WTC11 (cell line): ENCODE data around the gene C3orf22. TPM values are rescaled to one million over a fixed set of nuclear protein-coding genes. Genes with fewer than 3 reads are reported as not detected.

Experiments
- ATAC-seq: fragments of 200-7000 bp; cut with Tn5 transposase; 2 replicates; pipeline ENCODE4 v1.10.0; 2021; ENCODE audit warnings: mild to moderate bottlenecking, moderate library complexity
- CTCF ChIA-PET: fragments of 300-600 bp; sonication (Branson Sonifier 250); formaldehyde crosslinking; loops from one replicate; lab custom pipeline; 2021; ENCODE audit warnings: antibody characterized with exemption; lab: Charles Lee
- POLR2A ChIA-PET: fragments of 350-600 bp; sonication (Branson Sonifier 250); formaldehyde crosslinking; loops from one replicate; lab custom pipeline; 2021; ENCODE audit warnings: antibody characterized with exemption; lab: Charles Lee
- DNase-seq: peaks from one replicate; pipeline ENCODE4 v3.0.0; 2021; ENCODE audit warnings: low spot score
- H3K27ac Mint-ChIP-seq: 2 replicates; pipeline ENCODE4 v1.8.0; 2021; ENCODE audit warnings: mixed read lengths
- H3K27me3 Mint-ChIP-seq: 2 replicates; pipeline ENCODE4 v1.8.0; 2021; ENCODE audit warnings: low read depth, mild to moderate bottlenecking, moderate library complexity, mixed read lengths
- H3K36me3 Mint-ChIP-seq: 2 replicates; pipeline ENCODE4 v1.8.0; 2021; ENCODE audit warnings: mixed read lengths
- H3K4me1 Mint-ChIP-seq: 2 replicates; pipeline ENCODE4 v1.8.0; 2022; ENCODE audit warnings: mixed read lengths
- H3K4me3 Mint-ChIP-seq: 2 replicates; pipeline ENCODE4 v1.8.0; 2021; ENCODE audit warnings: mild to moderate bottlenecking, moderate library complexity, mixed read lengths
- H3K9me3 Mint-ChIP-seq: 2 replicates; pipeline ENCODE4 v1.8.0; 2021; ENCODE audit warnings: mixed read lengths
- CBFB ChIP-seq: sonication (generic); formaldehyde crosslinking; IDR thresholded peaks from 2 replicates; pipeline ENCODE4 v1.8.1; 2022; ENCODE audit warnings: mild to moderate bottlenecking, low read depth, missing genetic modification reagents
- CREB1 ChIP-seq: sonication (generic); formaldehyde crosslinking; IDR thresholded peaks from 2 replicates; pipeline ENCODE4 v1.8.0; 2023; ENCODE audit warnings: mild to moderate bottlenecking, missing genetic modification reagents
- ELF4 ChIP-seq: sonication (generic); formaldehyde crosslinking; IDR thresholded peaks from 2 replicates; pipeline ENCODE4 v1.8.1; 2022; ENCODE audit warnings: low read depth, mild to moderate bottlenecking, moderate library complexity, missing genetic modification reagents
- EMX1 ChIP-seq: fragments of 250-450 bp; sonication (Bioruptor Pico); IDR thresholded peaks from 2 replicates; pipeline ENCODE4 v1.8.0; 2021; ENCODE audit warnings: mild to moderate bottlenecking
- MYBL2 ChIP-seq: sonication (generic); formaldehyde crosslinking; IDR thresholded peaks from 2 replicates; pipeline ENCODE4 v1.8.1; 2023; ENCODE audit warnings: mild to moderate bottlenecking, moderate library complexity, missing genetic modification reagents
- NFYB ChIP-seq: sonication (generic); formaldehyde crosslinking; conservative IDR thresholded peaks from 2 replicates; pipeline ENCODE4 v1.8.0; 2022; ENCODE audit warnings: low read depth, missing genetic modification reagents
- NR2C2 ChIP-seq: sonication (generic); formaldehyde crosslinking; IDR thresholded peaks from 2 replicates; pipeline ENCODE4 v1.8.0; 2022; ENCODE audit warnings: mild to moderate bottlenecking, missing genetic modification reagents
- NR3C1 ChIP-seq: sonication (generic); formaldehyde crosslinking; conservative IDR thresholded peaks from 2 replicates; pipeline ENCODE4 v1.8.1; 2023; ENCODE audit warnings: low read depth, mild to moderate bottlenecking, missing genetic modification reagents
- TCF7 ChIP-seq: sonication (generic); formaldehyde crosslinking; IDR thresholded peaks from 2 replicates; pipeline ENCODE4 v1.8.0; 2022; ENCODE audit warnings: mild to moderate bottlenecking, low read depth, missing genetic modification reagents, moderate library complexity
- ZBTB21 ChIP-seq: sonication (generic); formaldehyde crosslinking; IDR thresholded peaks from 2 replicates; pipeline ENCODE4 v1.8.1; 2023; ENCODE audit warnings: mild to moderate bottlenecking, missing genetic modification reagents, borderline replicate concordance
- ZNF219 ChIP-seq: sonication (generic); formaldehyde crosslinking; IDR thresholded peaks from 2 replicates; pipeline ENCODE4 v1.8.0; 2023; ENCODE audit warnings: missing genetic modification reagents, mild to moderate bottlenecking, borderline replicate concordance
- ZNF317 ChIP-seq: sonication (generic); formaldehyde crosslinking; IDR thresholded peaks from 2 replicates; pipeline ENCODE4 v1.8.1; 2023; ENCODE audit warnings: low read depth, mild to moderate bottlenecking, moderate library complexity, missing genetic modification reagents, borderline replicate concordance
- total RNA-seq: library from RNA; stranded (reverse); gene quantifications from 3 replicates; pipeline ENCODE4 v1.2.3, GENCODE V29; 2021
- TF ChIP-seq, protein P1 (sequence below): fragments of 250-450 bp; sonication (Bioruptor Pico); IDR thresholded peaks from 2 replicates; pipeline ENCODE4 v2.1.2; 2022; ENCODE audit warnings: mild to moderate bottlenecking, moderate library complexity
- TF ChIP-seq, protein P2 (sequence below): sonication (generic); formaldehyde crosslinking; IDR thresholded peaks from 2 replicates; pipeline ENCODE4 v1.8.0; 2022; ENCODE audit warnings: mild to moderate bottlenecking, missing genetic modification reagents
- TF ChIP-seq, protein P3 (sequence below): fragments of 250-450 bp; sonication (Bioruptor Pico); conservative IDR thresholded peaks from 2 replicates; pipeline ENCODE4 v1.9.0; 2021; ENCODE audit warnings: mild to moderate bottlenecking
- TF ChIP-seq, protein P4 (sequence below): fragments of 250-450 bp; sonication (Bioruptor Pico); IDR thresholded peaks from 2 replicates; pipeline ENCODE4 v1.9.0; 2021; ENCODE audit warnings: mild to moderate bottlenecking, borderline replicate concordance
- TF ChIP-seq, protein P5 (sequence below): sonication (generic); formaldehyde crosslinking; IDR thresholded peaks from 2 replicates; pipeline ENCODE4 v1.8.1; 2023; ENCODE audit warnings: mild to moderate bottlenecking, missing genetic modification reagents
- TF ChIP-seq, protein P6 (sequence below): sonication (generic); formaldehyde crosslinking; IDR thresholded peaks from 2 replicates; pipeline ENCODE4 v1.8.0; 2023; ENCODE audit warnings: missing genetic modification reagents, mild to moderate bottlenecking, borderline replicate concordance

Gene C3orf22
- total RNA-seq, 1 experiment from 2014 or later = not detected

DNA sequence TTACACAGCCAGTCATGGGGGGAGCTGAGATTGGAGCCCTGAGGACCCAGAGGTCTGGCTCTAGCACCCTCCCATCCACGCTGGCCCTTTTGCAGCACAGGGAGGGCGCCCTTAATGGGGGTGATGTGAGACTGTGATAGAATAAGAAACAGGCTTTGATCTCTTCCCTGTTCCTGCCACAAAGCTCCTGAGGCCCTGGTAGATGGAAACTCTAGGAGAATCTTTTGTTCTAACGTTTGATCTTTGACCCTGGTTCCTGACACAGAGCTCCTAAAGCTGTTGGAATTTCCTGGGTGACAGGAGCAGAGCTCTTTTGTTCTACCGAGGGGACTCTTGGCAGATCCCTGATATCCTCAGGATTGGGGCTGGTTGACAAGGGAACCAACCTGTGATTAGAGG is 40.0 kb downstream of the C3orf22 start:
- POLR2A ChIA-PET = no interaction called here
- TF ChIP-seq EMX1 (CRISPR knock-in tag) (no peak), NR2C2 (CRISPR knock-in tag) (no peak), CREB1 (CRISPR knock-in tag) (no peak), MYBL2 (CRISPR knock-in tag) (no peak), NFYB (CRISPR knock-in tag) (no peak), ZNF219 (CRISPR knock-in tag) (no peak), CBFB (CRISPR knock-in tag) (no peak), TCF7 (CRISPR knock-in tag) (no peak), ZBTB21 (CRISPR knock-in tag) (no peak), ZNF317 (CRISPR knock-in tag) (no peak), ELF4 (CRISPR knock-in tag) (no peak)
- TF ChIP-seq, protein P1, sequence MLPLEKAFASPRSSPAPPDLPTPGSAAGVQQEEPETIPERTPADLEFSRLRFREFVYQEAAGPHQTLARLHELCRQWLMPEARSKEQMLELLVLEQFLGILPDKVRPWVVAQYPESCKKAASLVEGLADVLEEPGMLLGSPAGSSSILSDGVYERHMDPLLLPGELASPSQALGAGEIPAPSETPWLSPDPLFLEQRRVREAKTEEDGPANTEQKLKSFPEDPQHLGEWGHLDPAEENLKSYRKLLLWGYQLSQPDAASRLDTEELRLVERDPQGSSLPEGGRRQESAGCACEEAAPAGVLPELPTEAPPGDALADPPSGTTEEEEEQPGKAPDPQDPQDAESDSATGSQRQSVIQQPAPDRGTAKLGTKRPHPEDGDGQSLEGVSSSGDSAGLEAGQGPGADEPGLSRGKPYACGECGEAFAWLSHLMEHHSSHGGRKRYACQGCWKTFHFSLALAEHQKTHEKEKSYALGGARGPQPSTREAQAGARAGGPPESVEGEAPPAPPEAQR (CRISPR knock-in tag) = no peak
- TF ChIP-seq, protein P2, sequence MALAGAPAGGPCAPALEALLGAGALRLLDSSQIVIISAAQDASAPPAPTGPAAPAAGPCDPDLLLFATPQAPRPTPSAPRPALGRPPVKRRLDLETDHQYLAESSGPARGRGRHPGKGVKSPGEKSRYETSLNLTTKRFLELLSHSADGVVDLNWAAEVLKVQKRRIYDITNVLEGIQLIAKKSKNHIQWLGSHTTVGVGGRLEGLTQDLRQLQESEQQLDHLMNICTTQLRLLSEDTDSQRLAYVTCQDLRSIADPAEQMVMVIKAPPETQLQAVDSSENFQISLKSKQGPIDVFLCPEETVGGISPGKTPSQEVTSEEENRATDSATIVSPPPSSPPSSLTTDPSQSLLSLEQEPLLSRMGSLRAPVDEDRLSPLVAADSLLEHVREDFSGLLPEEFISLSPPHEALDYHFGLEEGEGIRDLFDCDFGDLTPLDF (CRISPR knock-in tag) = no peak
- TF ChIP-seq, protein P3, sequence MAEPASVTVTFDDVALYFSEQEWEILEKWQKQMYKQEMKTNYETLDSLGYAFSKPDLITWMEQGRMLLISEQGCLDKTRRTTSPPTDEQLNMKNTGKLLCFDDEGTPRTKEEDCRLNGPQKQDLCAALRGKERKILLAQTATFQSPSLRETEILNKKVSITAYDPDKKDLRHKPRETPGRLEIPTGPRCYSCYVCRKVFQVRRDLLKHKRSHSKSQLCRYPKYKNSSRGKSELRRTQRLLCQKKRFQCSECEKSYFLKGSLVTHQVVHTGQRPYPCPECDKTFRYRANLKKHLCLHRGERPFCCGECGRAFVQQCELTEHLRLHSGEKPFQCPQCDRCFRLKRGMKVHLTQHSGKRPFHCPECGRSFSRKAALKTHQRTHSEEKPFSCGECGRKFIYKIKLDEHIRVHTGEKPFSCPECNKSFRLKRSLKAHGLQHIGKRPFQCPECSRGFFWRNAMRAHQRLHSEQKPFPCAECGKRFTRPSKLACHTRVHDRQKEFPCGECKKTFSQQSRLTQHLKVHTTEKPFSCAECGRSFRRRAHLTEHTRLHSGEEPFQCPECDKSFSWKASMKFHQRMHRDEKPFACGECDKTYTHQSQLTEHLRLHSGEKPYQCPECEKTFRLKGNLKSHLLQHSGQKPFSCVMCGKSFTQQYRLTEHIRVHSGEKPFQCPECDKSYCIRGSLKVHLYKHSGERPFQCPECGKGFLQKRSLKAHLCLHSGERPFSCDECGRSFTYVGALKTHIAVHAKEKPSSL (CRISPR knock-in tag) = no peak
- TF ChIP-seq, protein P4, sequence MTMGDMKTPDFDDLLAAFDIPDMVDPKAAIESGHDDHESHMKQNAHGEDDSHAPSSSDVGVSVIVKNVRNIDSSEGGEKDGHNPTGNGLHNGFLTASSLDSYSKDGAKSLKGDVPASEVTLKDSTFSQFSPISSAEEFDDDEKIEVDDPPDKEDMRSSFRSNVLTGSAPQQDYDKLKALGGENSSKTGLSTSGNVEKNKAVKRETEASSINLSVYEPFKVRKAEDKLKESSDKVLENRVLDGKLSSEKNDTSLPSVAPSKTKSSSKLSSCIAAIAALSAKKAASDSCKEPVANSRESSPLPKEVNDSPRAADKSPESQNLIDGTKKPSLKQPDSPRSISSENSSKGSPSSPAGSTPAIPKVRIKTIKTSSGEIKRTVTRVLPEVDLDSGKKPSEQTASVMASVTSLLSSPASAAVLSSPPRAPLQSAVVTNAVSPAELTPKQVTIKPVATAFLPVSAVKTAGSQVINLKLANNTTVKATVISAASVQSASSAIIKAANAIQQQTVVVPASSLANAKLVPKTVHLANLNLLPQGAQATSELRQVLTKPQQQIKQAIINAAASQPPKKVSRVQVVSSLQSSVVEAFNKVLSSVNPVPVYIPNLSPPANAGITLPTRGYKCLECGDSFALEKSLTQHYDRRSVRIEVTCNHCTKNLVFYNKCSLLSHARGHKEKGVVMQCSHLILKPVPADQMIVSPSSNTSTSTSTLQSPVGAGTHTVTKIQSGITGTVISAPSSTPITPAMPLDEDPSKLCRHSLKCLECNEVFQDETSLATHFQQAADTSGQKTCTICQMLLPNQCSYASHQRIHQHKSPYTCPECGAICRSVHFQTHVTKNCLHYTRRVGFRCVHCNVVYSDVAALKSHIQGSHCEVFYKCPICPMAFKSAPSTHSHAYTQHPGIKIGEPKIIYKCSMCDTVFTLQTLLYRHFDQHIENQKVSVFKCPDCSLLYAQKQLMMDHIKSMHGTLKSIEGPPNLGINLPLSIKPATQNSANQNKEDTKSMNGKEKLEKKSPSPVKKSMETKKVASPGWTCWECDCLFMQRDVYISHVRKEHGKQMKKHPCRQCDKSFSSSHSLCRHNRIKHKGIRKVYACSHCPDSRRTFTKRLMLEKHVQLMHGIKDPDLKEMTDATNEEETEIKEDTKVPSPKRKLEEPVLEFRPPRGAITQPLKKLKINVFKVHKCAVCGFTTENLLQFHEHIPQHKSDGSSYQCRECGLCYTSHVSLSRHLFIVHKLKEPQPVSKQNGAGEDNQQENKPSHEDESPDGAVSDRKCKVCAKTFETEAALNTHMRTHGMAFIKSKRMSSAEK (CRISPR knock-in tag) = no peak
- TF ChIP-seq, all 79 proteins: peak for 0
- Mint-ChIP-seq H3K27me3 (peaks cover 14% of the 10 kb centered on the region), H3K9me3 (no peaks in the 10 kb centered on the region), H3K4me3 (no peak overlapping the region), H3K4me1 (peaks cover 5% of the 10 kb centered on the region), H3K36me3 (no peaks in the 10 kb centered on the region), H3K27ac (no peak overlapping the region)
- no peak for DNase-seq
- no peak for ATAC-seq
- CTCF ChIA-PET = interaction anchor here (1.0 kb wide), 1 partner anchor 30 kb away, joined by 3 read pairs; no protein-coding TSS in a partner anchor

DNA sequence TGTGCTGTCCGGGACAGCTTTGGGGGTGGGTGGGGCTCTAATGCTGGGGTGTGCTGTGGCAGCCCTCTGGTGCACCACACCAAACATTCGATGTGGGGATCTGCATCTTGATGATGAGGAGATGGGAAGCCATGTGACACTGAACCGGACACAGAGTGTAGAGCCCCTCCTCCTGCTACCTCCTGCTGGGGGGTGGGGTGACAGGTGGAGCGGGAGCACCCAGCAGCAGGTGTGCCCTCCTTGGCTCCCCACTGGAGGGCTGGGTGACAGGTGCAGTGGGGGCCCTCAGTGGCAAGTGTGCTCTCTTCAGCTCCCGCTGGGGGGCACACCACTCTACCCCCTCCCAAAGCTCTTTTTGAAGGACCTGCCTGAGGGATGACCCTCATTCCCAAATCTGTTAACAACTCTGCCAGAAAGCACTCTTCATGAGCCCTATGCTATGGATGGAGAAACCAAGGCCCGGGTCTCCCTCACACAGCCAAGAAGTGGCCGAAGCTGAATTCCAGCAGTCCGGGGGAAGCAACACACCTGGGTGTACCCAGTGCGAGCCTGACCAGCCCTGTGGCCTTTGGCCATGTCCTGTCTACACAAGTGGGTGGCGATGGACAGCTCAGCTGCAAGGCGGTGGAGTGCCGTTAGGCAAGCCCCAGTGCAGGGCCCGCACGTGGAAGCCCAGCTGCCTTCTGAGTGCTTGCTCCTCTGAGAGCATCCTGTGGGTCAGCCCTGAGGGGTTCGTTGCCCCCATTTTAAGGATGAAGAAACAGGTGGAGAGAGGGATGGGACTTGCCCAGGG is 40.5 kb downstream of the C3orf22 start:
- Mint-ChIP-seq H3K27ac (no peak overlapping the region), H3K36me3 (no peaks in the 10 kb centered on the region), H3K4me1 (peaks cover 5% of the 10 kb centered on the region), H3K4me3 (no peak overlapping the region), H3K9me3 (no peaks in the 10 kb centered on the region), H3K27me3 (peaks cover 8% of the 10 kb centered on the region)
- no peak for ATAC-seq
- no peak for DNase-seq
- POLR2A ChIA-PET = no interaction called here
- CTCF ChIA-PET = interaction anchor here (1.0 kb wide), 1 partner anchor 31 kb away, joined by 3 read pairs; no protein-coding TSS in a partner anchor
- TF ChIP-seq, protein P5, sequence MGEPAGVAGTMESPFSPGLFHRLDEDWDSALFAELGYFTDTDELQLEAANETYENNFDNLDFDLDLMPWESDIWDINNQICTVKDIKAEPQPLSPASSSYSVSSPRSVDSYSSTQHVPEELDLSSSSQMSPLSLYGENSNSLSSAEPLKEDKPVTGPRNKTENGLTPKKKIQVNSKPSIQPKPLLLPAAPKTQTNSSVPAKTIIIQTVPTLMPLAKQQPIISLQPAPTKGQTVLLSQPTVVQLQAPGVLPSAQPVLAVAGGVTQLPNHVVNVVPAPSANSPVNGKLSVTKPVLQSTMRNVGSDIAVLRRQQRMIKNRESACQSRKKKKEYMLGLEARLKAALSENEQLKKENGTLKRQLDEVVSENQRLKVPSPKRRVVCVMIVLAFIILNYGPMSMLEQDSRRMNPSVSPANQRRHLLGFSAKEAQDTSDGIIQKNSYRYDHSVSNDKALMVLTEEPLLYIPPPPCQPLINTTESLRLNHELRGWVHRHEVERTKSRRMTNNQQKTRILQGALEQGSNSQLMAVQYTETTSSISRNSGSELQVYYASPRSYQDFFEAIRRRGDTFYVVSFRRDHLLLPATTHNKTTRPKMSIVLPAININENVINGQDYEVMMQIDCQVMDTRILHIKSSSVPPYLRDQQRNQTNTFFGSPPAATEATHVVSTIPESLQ (CRISPR knock-in tag) = no peak
- TF ChIP-seq, protein P6, sequence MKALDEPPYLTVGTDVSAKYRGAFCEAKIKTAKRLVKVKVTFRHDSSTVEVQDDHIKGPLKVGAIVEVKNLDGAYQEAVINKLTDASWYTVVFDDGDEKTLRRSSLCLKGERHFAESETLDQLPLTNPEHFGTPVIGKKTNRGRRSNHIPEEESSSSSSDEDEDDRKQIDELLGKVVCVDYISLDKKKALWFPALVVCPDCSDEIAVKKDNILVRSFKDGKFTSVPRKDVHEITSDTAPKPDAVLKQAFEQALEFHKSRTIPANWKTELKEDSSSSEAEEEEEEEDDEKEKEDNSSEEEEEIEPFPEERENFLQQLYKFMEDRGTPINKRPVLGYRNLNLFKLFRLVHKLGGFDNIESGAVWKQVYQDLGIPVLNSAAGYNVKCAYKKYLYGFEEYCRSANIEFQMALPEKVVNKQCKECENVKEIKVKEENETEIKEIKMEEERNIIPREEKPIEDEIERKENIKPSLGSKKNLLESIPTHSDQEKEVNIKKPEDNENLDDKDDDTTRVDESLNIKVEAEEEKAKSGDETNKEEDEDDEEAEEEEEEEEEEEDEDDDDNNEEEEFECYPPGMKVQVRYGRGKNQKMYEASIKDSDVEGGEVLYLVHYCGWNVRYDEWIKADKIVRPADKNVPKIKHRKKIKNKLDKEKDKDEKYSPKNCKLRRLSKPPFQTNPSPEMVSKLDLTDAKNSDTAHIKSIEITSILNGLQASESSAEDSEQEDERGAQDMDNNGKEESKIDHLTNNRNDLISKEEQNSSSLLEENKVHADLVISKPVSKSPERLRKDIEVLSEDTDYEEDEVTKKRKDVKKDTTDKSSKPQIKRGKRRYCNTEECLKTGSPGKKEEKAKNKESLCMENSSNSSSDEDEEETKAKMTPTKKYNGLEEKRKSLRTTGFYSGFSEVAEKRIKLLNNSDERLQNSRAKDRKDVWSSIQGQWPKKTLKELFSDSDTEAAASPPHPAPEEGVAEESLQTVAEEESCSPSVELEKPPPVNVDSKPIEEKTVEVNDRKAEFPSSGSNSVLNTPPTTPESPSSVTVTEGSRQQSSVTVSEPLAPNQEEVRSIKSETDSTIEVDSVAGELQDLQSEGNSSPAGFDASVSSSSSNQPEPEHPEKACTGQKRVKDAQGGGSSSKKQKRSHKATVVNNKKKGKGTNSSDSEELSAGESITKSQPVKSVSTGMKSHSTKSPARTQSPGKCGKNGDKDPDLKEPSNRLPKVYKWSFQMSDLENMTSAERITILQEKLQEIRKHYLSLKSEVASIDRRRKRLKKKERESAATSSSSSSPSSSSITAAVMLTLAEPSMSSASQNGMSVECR (CRISPR knock-in tag) = no peak
- TF ChIP-seq NR3C1 = no peak
